ENCODE measurements around the gene USP13.
"Not testable (repeated sequence)": the region's sequence is repeated elsewhere in the genome, so short reads cannot be mapped to it uniquely, and the experiment has no call there.

The USP13 gene

GRCh38 chr3:179660872-179661271, 8.0 kb downstream of the USP13 start:
- no peak for DNase-seq (ENCODE audit: low read depth)

- no peak for DNase-seq (ENCODE audit: low read depth)
Observed at GRCh38 chr3:179661777-179662176, 8.9 kb downstream of the USP13 start.

GRCh38 chr3:179663093-179663492, 10.3 kb downstream of the USP13 start:
- DNase-seq (ENCODE audit: low read depth): no peak

- no peak for DNase-seq (ENCODE audit: low read depth)
Observed at GRCh38 chr3:179666030-179666429, 13.2 kb downstream of the USP13 start.

- no peak for DNase-seq (ENCODE audit: low read depth)
Observed at GRCh38 chr3:179666436-179667035, 13.7 kb downstream of the USP13 start.

GRCh38 chr3:179668429-179668828, 15.6 kb downstream of the USP13 start:
- no peak for DNase-seq (ENCODE audit: low read depth)

GRCh38 chr3:179670311-179670710, 17.5 kb downstream of the USP13 start:
- DNase-seq (ENCODE audit: low read depth): no peak

GRCh38 chr3:179671309-179671708, 18.5 kb downstream of the USP13 start:
- no peak for DNase-seq (ENCODE audit: low read depth)

- no peak for DNase-seq (ENCODE audit: low read depth)
Observed at GRCh38 chr3:179671747-179672242, 19.0 kb downstream of the USP13 start.

GRCh38 chr3:179672918-179673317, 20.1 kb downstream of the USP13 start:
- DNase-seq (ENCODE audit: low read depth): no peak

GRCh38 chr3:179673523-179673922, 20.7 kb downstream of the USP13 start:
- no peak for DNase-seq (ENCODE audit: low read depth)

- DNase-seq (ENCODE audit: low read depth): no peak
Observed at GRCh38 chr3:179676081-179676480, 23.2 kb downstream of the USP13 start.

GRCh38 chr3:179677884-179678283, 25.0 kb downstream of the USP13 start:
- DNase-seq (ENCODE audit: low read depth): no peak

GRCh38 chr3:179681492-179682263, 28.8 kb downstream of the USP13 start:
- no peak for DNase-seq (ENCODE audit: low read depth)

- DNase-seq (ENCODE audit: low read depth): no peak
Observed at GRCh38 chr3:179682426-179683080, 29.7 kb downstream of the USP13 start.

GRCh38 chr3:179683286-179683685, 30.4 kb downstream of the USP13 start:
- DNase-seq (ENCODE audit: low read depth): not testable (repeated sequence)

GRCh38 chr3:179687967-179688535, 35.2 kb downstream of the USP13 start:
- DNase-seq (ENCODE audit: low read depth): no peak

GRCh38 chr3:179688850-179689249, 36.0 kb downstream of the USP13 start:
- DNase-seq (ENCODE audit: low read depth): no peak

GRCh38 chr3:179694731-179695130, 41.9 kb downstream of the USP13 start:
- no peak for DNase-seq (ENCODE audit: low read depth)

GRCh38 chr3:179695672-179696313, 43.0 kb downstream of the USP13 start:
- no peak for DNase-seq (ENCODE audit: low read depth)

GRCh38 chr3:179697736-179698332, 45.0 kb downstream of the USP13 start:
- DNase-seq (ENCODE audit: low read depth): no peak

- no peak for DNase-seq (ENCODE audit: low read depth)
Observed at GRCh38 chr3:179700716-179701115, 47.9 kb downstream of the USP13 start.

Measured in activated T-cell treated with anti-CD3 and anti-CD28 coated beads for 24 hours (primary cell).